Measurements from ENCODE around the gene GRIK4.

The GRIK4 gene

GRCh38 chr11:120789391-120789790, 277.8 kb downstream of the GRIK4 start:
- no peak for DNase-seq

- DNase-seq, result no peak
Measured at GRCh38 chr11:120792306-120792705, 280.8 kb downstream of the GRIK4 start.

- no peak for DNase-seq
Measured at GRCh38 chr11:120793150-120793549, 281.6 kb downstream of the GRIK4 start.

GRCh38 chr11:120793806-120794479, 282.4 kb downstream of the GRIK4 start:
- no peak for DNase-seq

- no peak for DNase-seq
Measured at GRCh38 chr11:120794748-120795147, 283.2 kb downstream of the GRIK4 start.

- no peak for DNase-seq
Measured at GRCh38 chr11:120795185-120795584, 283.6 kb downstream of the GRIK4 start.

- no peak for DNase-seq
Measured at GRCh38 chr11:120797143-120797542, 285.6 kb downstream of the GRIK4 start.

GRCh38 chr11:120798854-120799253, 287.3 kb downstream of the GRIK4 start:
- no peak for DNase-seq

GRCh38 chr11:120800206-120800605, 288.7 kb downstream of the GRIK4 start:
- DNase-seq, result no peak

GRCh38 chr11:120801801-120802689, 290.5 kb downstream of the GRIK4 start:
- peak; percentile 74 for DNase-seq

- DNase-seq, result no peak
Measured at GRCh38 chr11:120805960-120806555, 294.5 kb downstream of the GRIK4 start.

GRCh38 chr11:120807414-120808150, 296.0 kb downstream of the GRIK4 start:
- DNase-seq, result no peak

- DNase-seq, result no peak
Measured at GRCh38 chr11:120808616-120809050, 297.1 kb downstream of the GRIK4 start.

- DNase-seq, result peak; percentile 70
Measured at GRCh38 chr11:120810251-120810650, 298.7 kb downstream of the GRIK4 start.

GRCh38 chr11:120811199-120811598, 299.7 kb downstream of the GRIK4 start:
- no peak for DNase-seq

GRCh38 chr11:120811731-120812130, 300.2 kb downstream of the GRIK4 start:
- no peak for DNase-seq

- no peak for DNase-seq
Measured at GRCh38 chr11:120814531-120815318, 303.2 kb downstream of the GRIK4 start.

- no peak for DNase-seq
Measured at GRCh38 chr11:120815319-120816100, 304.0 kb downstream of the GRIK4 start.

GRCh38 chr11:120816176-120816575, 304.6 kb downstream of the GRIK4 start:
- DNase-seq, result no peak

GRCh38 chr11:120816711-120817110, 305.2 kb downstream of the GRIK4 start:
- DNase-seq, result no peak

- no peak for DNase-seq
Measured at GRCh38 chr11:120817158-120817557, 305.6 kb downstream of the GRIK4 start.

Data from NCI-H526 treated with DMSO at 0.1 percent for 48 hours (cell line).